Right atrium auricular region (tissue), 2 donors: ENCODE measurements around the gene B4GALT5. TPM values are rescaled to one million over a fixed set of nuclear protein-coding genes. Genes with fewer than 3 reads are reported as not detected.

ENCODE experiments used
- DNase-seq: peaks from one replicate; pipeline ENCODE4 v3.0.0-alpha.2; 2019; ENCODE audit warnings: low spot score
- H3K27ac ChIP-seq, 2 donors: fragments of 200-600 bp; sonication (generic); 1 replicate in 1 of 2; 2 replicates in 1 of 2; pipeline ENCODE4 v1.5.1; 2016 to 2019
- H3K27me3 ChIP-seq, 2 donors: fragments of 200-600 bp; sonication (generic); one replicate each; pipeline versions ENCODE4 v1.5.1 to v1.6.0; 2017 to 2019
- H3K36me3 ChIP-seq: fragments of 200-600 bp; sonication (generic); one replicate; pipeline ENCODE4 v1.5.1; 2016
- H3K4me1 ChIP-seq, 2 donors: fragments of 200-600 bp; sonication (generic); one replicate each; pipeline versions ENCODE4 v1.5.1 to v1.6.0; 2017 to 2019
- H3K4me3 ChIP-seq, 2 donors: fragments of 200-600 bp; sonication (generic); 1 replicate in 1 of 2; 2 replicates in 1 of 2; pipeline ENCODE4 v1.5.1; 2017 to 2019; ENCODE audit warnings: mild to moderate bottlenecking in 1 of 2, moderate library complexity in 1 of 2
- H3K9me3 ChIP-seq, 2 donors: fragments of 200-600 bp; sonication (generic); one replicate each; pipeline ENCODE4 v1.5.1; 2019
- total RNA-seq, 2 donors: library from RNA; depleted of rRNA; stranded (reverse); fragments of >200 nt; gene quantifications; one replicate each; pipeline ENCODE4 v1.1.0, GENCODE V29; 2016
- TF ChIP-seq, protein P1 (sequence below), 2 donors: fragments of 200-600 bp; sonication (generic); IDR thresholded peaks; one replicate each; pipeline ENCODE4 v1.5.1; 2019; ENCODE audit warnings: antibody characterized with exemption in 2 of 2

The B4GALT5 gene
- total RNA-seq, 2 donors from 2014 or later = 17.7 to 24.4 TPM

- Histone ChIP-seq H3K4me3 (no peak overlapping the region), H3K36me3 (no peaks in the 10 kb centered on the region), H3K4me1 (peaks cover 0 to 27% of the 10 kb centered on the region in 2 donors), H3K27me3 (no peaks in the 10 kb centered on the region), H3K27ac (no peak overlapping the region), H3K9me3 (no peaks in the 10 kb centered on the region)
- TF ChIP-seq, protein P1, sequence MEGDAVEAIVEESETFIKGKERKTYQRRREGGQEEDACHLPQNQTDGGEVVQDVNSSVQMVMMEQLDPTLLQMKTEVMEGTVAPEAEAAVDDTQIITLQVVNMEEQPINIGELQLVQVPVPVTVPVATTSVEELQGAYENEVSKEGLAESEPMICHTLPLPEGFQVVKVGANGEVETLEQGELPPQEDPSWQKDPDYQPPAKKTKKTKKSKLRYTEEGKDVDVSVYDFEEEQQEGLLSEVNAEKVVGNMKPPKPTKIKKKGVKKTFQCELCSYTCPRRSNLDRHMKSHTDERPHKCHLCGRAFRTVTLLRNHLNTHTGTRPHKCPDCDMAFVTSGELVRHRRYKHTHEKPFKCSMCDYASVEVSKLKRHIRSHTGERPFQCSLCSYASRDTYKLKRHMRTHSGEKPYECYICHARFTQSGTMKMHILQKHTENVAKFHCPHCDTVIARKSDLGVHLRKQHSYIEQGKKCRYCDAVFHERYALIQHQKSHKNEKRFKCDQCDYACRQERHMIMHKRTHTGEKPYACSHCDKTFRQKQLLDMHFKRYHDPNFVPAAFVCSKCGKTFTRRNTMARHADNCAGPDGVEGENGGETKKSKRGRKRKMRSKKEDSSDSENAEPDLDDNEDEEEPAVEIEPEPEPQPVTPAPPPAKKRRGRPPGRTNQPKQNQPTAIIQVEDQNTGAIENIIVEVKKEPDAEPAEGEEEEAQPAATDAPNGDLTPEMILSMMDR (IDR thresholded peaks at IDR 0.05) = no peak
- DNase-seq = no peak
Measured at GRCh38 chr20:49715466-49715865, 1.8 kb upstream of the B4GALT5 start.

- no peaks in the 10 kb centered on the region for H3K9me3 ChIP-seq
- peaks cover 0 to 38% of the 10 kb centered on the region in 2 donors for H3K4me1 ChIP-seq
- no peak for DNase-seq
- no peaks in the 10 kb centered on the region for H3K27me3 ChIP-seq
- TF ChIP-seq, protein P1 (IDR thresholded peaks at IDR 0.05) = no peak
- peak overlapping the region; percentile 90 to 91 for H3K27ac ChIP-seq
- H3K36me3 ChIP-seq = no peaks in the 10 kb centered on the region
- peak overlapping the region; percentile 96 to 97 for H3K4me3 ChIP-seq
Measured at GRCh38 chr20:49712996-49713752, 504 bp downstream of the B4GALT5 start.

- no peaks in the 10 kb centered on the region for H3K36me3 ChIP-seq
- TF ChIP-seq, protein P1 (IDR thresholded peaks at IDR 0.05) = no peak
- H3K9me3 ChIP-seq = no peaks in the 10 kb centered on the region
- peak overlapping the region; percentile 90 to 91 for H3K27ac ChIP-seq
- H3K27me3 ChIP-seq = no peaks in the 10 kb centered on the region
- H3K4me3 ChIP-seq = peak overlapping the region; percentile 96 to 97
- no peak for DNase-seq
- H3K4me1 ChIP-seq = peaks cover 0 to 39% of the 10 kb centered on the region in 2 donors
Measured at GRCh38 chr20:49712646-49712995, 1.1 kb downstream of the B4GALT5 start.

DNA sequence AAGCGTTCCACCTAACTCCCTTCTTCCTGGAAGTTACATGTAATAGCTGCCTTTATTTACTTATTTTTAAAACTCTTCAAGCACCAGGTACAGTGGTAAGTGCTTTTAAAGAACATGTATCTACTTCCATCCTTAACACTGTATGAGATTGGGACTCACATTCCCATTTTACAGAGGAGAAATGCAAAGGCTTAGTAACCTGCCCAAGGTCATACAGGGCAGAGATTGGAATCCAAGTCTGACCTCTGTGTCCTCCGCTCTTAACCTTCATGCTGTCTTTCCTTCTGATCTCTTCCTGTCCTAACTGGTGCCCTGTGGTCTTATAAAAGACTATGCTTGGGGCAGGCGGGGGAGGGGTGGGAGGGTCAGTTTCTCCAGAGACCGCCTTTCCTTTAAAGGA is 1.6 kb downstream of the B4GALT5 start:
- no peaks in the 10 kb centered on the region for H3K36me3 ChIP-seq
- H3K4me1 ChIP-seq = peaks cover 0 to 44% of the 10 kb centered on the region in 2 donors
- no peaks in the 10 kb centered on the region for H3K27me3 ChIP-seq
- H3K27ac ChIP-seq = peak overlapping the region; percentile 90 to 91
- no peaks in the 10 kb centered on the region for H3K9me3 ChIP-seq
- H3K4me3 ChIP-seq = peak overlapping the region; percentile 96 to 97
- TF ChIP-seq, protein P1 (IDR thresholded peaks at IDR 0.05) = no peak
- no peak for DNase-seq

- no peaks in the 10 kb centered on the region for H3K9me3 ChIP-seq
- peaks cover 0 to 49% of the 10 kb centered on the region in 2 donors for H3K4me1 ChIP-seq
- no peaks in the 10 kb centered on the region for H3K27me3 ChIP-seq
- no peak for DNase-seq
- peak overlapping the region; percentile 90 to 91 for H3K27ac ChIP-seq
- H3K36me3 ChIP-seq = no peaks in the 10 kb centered on the region
- TF ChIP-seq, protein P1 (IDR thresholded peaks at IDR 0.05) = no peak
- no peak overlapping the region for H3K4me3 ChIP-seq
Measured at GRCh38 chr20:49711667-49711987, 2.1 kb downstream of the B4GALT5 start.
